ENCODE measurements around the gene CHD9NB.
"Not testable (repeated sequence)": the region's sequence is repeated elsewhere in the genome, so short reads cannot be mapped to it uniquely, and the experiment has no call there.

CHD9NB gene

DNA sequence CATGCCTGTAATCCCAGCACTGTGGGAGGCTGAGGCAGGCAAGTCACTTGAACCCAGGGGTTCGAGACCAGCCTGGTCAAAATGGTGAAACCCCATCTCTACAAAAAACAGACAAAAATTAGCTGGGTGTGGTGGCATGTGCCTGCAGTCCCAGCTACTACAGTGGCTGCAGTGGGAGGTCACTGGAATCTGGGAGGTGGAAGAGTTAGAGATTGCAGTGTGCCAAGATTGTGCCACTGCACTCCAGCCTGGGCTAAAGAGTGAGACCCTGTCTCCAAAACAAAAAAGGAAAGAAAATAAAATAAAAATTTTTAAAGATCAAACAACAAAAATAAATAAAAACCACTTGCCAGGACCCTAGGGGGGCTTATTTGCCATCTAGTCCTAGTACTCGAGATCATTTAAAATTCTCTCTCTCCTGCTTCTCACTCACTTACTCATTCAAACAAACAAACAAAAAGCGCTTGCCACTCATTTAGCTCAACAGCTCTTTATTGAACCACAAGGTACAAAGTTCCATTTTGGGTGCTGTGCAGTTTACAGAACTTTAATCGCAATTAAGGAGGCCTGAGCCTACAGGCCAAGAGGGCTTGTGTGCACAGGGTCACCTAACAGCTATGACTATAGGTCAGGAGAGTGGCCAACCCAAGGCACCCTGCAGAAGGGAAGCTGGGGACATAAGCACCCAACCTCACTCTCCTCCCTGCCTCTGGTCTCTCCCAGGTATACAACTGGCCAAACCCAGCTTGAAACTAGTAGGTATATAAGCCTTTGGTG is 4.4 kb downstream of the CHD9NB start:
- TF ChIP-seq, protein P1, sequence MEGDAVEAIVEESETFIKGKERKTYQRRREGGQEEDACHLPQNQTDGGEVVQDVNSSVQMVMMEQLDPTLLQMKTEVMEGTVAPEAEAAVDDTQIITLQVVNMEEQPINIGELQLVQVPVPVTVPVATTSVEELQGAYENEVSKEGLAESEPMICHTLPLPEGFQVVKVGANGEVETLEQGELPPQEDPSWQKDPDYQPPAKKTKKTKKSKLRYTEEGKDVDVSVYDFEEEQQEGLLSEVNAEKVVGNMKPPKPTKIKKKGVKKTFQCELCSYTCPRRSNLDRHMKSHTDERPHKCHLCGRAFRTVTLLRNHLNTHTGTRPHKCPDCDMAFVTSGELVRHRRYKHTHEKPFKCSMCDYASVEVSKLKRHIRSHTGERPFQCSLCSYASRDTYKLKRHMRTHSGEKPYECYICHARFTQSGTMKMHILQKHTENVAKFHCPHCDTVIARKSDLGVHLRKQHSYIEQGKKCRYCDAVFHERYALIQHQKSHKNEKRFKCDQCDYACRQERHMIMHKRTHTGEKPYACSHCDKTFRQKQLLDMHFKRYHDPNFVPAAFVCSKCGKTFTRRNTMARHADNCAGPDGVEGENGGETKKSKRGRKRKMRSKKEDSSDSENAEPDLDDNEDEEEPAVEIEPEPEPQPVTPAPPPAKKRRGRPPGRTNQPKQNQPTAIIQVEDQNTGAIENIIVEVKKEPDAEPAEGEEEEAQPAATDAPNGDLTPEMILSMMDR (IDR thresholded peaks at IDR 0.05; ENCODE audit: low read depth, low read length, missing control alignments), result no peak
- no peak overlapping the region for H3K4me3 ChIP-seq (replicated peaks; ENCODE audit: low read depth, low read length)

GRCh38 chr16:53047515-53047914 is 5.2 kb downstream of the CHD9NB start:
- DNase-seq (ENCODE audit: extremely low read depth, low read depth); H3K4me3 ChIP-seq (replicated peaks; ENCODE audit: low read depth, low read length): not testable (repeated sequence)

More for the DNA sequence above, 4.4 kb downstream of the CHD9NB start:
- no peak for DNase-seq (ENCODE audit: extremely low read depth, low read depth)

- TF ChIP-seq, protein P1 (IDR thresholded peaks at IDR 0.05; ENCODE audit: low read depth, low read length, missing control alignments), result no peak
- no peak for DNase-seq (ENCODE audit: extremely low read depth, low read depth)
- no peak overlapping the region for H3K4me3 ChIP-seq (replicated peaks; ENCODE audit: low read depth, low read length)
Measured at GRCh38 chr16:53045341-53046220, 7.1 kb downstream of the CHD9NB start.

DNA sequence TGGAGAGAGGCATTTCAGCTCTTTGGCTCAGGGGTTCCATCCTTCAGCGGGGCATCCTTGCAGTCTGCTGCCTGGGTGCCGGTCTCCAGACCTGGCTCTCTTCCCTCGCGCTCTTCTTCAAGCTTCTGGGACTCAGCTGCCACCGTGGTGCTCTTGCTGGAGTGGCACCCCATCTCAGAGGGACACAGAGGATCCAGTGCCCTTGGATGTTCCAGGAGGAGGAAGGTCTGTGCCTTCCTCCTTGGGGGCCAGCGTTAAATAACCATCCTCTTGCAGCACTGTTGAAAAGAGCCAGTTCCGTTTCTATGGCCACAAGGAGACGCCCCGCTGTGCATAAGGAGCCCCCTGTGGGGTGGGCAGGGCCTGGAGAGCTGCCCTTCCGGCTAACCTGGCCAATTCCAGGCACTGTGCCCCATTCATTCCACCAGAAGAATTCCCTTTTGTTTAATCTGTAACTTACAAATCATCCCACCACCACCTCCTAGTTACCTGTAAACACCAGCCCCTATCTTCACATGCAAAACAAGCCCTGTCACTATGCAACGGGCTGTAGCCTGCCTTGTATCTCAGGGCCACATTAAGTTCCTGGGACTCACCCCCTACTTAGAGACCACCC is 8.6 kb downstream of the CHD9NB start:
- no peak for DNase-seq (ENCODE audit: extremely low read depth, low read depth)
- TF ChIP-seq, protein P1 (IDR thresholded peaks at IDR 0.05; ENCODE audit: low read depth, low read length, missing control alignments), result no peak
- H3K4me3 ChIP-seq (replicated peaks; ENCODE audit: low read depth, low read length), result no peak overlapping the region

DNA sequence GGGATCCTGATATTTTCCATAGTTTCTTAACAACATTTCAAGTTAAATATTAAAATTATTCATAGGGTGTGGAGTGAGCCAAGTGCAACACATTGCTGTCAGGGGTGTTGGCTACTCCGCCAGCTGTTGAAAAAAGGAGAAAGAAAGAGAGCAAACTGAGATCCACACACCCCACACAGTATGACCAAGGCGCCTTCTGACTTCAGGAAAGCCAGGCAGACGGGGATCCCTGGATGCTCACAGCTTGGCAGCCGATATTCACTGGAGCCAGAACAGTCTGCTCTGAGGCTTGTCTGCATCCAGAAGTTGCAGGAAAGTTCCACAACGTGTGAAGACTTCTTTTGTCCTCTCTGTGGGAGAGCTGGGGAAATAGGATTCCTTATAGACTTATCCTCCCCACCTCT is 9.3 kb downstream of the CHD9NB start:
- DNase-seq (ENCODE audit: extremely low read depth, low read depth), result no peak
- no peak overlapping the region for H3K4me3 ChIP-seq (replicated peaks; ENCODE audit: low read depth, low read length)
- TF ChIP-seq, protein P1 (IDR thresholded peaks at IDR 0.05; ENCODE audit: low read depth, low read length, missing control alignments), result no peak

GRCh38 chr16:53042235-53042701 is 10.4 kb downstream of the CHD9NB start:
- H3K4me3 ChIP-seq (replicated peaks; ENCODE audit: low read depth, low read length), result no peak overlapping the region
- DNase-seq (ENCODE audit: extremely low read depth, low read depth), result no peak
- TF ChIP-seq, protein P1 (IDR thresholded peaks at IDR 0.05; ENCODE audit: low read depth, low read length, missing control alignments), result no peak

Measured in HFF-Myc (cell line).